HG03342 (cell line): ENCODE measurements around the gene SMYD3.

Experiments
- ATAC-seq: cut with Tn5 transposase; IDR thresholded peaks from one replicate; pipeline ENCODE4 v1.9.1; 2021; ENCODE audit warnings: mild to moderate bottlenecking, moderate library complexity; ENCODE audit not compliant: unreplicated experiment

SMYD3 gene

GRCh38 chr1:246506674-246507481, at the start of gene SMYD3:
TSS of gene SMYD3 (minus strand) at chr1:246507279.
- ATAC-seq: peak; percentile 91

GRCh38 chr1:246554201-246554600, 47.1 kb upstream of the SMYD3 start:
- no peak for ATAC-seq

- no peak for ATAC-seq
Measured at GRCh38 chr1:246552110-246552509, 45.0 kb upstream of the SMYD3 start.

- no peak for ATAC-seq
Measured at GRCh38 chr1:246550402-246550801, 43.3 kb upstream of the SMYD3 start.

DNA sequence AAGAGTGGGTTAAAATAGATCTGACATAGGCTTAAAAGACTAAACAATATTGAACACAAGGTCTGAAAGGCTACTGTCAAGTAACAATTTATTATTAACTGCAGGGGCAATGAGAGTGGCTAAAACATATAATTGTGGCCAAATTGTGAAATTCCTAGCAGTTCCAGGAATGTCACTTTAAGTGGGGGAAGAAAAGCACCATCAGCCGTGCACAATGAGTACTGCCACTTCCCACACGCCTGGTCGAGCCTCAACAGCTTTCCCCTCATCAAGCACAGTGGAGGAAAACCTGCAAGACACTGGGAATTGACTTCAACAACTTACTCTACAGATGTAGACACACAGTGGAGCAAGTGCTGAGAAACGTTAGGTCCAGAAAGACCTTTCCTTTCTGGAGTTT, 42.6 kb upstream of the SMYD3 start:
- no peak for ATAC-seq

- ATAC-seq: no peak
Measured at GRCh38 chr1:246544001-246544400, 36.9 kb upstream of the SMYD3 start.

DNA sequence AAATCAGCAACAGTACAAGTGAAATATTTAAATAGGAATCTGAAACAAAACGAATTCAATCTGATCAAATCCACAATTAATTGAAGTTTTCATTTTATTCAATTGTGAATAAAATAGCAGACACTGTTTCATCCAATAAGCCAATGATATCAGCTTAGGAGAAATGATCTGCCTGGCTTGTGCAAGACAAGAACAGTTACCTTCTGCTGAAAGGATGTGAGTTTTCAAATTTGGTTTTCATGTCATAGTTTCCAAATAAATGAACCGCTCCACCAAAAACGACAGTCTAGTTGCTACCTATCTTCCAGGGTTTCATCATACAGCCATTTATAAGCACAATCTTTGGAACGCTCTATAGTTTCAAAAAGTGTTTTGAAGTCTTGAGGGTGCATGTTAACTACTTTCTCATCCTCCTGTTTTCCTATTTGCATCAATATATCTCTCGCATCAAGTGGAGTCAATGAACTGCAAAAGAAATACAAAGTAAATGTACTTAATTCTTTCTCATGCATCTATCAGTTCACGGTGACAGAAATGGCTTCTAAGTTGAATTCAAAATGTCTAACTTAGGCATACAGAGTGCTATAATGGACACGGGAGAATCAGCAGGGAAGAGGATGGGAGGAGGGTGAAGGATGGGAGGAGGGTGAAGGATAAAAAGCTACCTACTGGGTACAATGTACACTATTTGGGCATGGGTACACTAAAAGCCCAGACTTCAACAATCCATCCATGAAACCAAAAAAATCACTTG, 33.8 kb upstream of the SMYD3 start:
- ATAC-seq: no peak

DNA sequence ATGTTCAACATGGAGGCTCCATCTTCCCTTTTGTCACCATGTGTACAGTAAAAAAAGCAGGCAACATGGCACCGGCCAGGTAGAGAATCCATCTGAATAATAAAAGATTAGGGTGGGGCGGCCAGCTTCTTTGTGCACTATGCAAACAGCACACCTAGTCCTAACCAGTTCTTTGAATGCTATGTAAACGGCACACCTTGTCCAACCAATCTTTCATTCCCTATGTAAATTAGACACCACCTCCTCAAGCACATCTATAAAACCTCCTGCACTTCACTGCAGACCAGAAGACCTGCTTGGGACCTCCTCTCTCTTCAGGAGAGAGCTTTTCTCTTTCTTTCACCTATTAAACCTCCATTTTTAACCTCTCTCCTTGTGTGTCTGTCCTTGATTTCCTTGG, 30.8 kb upstream of the SMYD3 start:
- no peak for ATAC-seq

GRCh38 chr1:246537441-246537840, 30.4 kb upstream of the SMYD3 start:
- ATAC-seq: no peak

GRCh38 chr1:246534114-246534513, 27.0 kb upstream of the SMYD3 start:
- ATAC-seq: no peak

DNA sequence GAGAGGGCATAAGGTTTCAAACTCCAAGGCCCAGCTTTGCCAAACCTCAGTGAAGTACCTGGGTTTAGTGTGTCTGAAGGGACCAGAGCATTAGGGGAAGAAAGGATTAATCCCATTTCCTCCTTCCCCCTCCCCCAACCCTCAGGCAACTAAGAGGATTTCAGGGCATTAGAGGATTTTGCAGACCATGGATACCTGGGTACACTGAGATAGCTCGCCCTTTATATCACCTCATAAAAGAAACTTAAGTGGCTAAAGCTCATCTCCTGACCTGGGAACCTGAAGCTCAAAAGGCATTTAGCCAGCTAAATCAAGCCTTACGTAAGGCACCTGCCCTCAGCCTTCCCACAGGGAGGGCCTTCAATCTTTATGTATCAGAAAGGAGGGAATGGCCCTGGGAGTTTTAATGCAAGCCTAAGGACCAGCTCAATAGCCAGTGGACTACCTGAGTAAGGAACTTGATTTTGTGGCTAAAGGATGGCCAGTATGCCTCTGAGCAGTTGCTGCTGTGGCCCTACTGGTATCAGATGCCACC, 26.4 kb upstream of the SMYD3 start:
- ATAC-seq: no peak

DNA sequence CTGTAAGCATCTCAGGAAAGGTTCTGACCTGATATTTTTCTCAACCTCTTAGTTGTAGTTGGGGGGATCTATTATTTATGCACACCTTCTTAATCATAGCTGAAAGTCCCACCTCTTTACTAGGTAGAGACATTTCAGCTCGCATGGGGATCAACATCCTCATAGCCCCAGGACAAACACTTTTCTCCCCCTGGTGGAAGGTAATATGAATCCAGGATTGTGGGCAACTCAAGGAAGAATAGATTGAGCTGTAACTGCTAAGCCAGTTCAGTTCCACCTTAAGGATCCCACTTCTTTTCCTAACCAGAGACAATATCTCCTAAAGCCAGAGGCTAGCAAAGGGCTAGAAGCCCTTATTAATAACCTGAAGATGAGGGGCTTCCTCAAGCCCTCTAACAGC, 25.4 kb upstream of the SMYD3 start:
- ATAC-seq: no peak

DNA sequence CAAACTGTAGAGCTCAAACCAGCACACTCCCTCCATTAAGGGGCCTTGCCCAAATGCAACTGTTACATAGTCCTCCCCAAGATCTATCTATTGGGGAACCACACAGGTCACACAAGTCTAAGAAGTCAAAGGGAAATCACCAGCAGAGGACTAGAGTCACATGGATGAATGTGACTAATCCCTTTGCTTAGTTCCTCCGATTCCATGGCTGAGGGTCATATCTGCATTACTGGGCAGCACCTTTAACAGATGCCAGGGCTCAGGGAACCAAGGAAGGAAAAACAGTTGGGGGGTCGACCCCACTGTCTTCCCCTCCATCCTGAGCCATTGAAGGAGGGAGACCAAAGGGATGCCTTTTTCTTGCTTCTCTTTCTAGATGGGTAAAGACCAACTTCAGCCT, 23.4 kb upstream of the SMYD3 start:
- ATAC-seq: no peak

DNA sequence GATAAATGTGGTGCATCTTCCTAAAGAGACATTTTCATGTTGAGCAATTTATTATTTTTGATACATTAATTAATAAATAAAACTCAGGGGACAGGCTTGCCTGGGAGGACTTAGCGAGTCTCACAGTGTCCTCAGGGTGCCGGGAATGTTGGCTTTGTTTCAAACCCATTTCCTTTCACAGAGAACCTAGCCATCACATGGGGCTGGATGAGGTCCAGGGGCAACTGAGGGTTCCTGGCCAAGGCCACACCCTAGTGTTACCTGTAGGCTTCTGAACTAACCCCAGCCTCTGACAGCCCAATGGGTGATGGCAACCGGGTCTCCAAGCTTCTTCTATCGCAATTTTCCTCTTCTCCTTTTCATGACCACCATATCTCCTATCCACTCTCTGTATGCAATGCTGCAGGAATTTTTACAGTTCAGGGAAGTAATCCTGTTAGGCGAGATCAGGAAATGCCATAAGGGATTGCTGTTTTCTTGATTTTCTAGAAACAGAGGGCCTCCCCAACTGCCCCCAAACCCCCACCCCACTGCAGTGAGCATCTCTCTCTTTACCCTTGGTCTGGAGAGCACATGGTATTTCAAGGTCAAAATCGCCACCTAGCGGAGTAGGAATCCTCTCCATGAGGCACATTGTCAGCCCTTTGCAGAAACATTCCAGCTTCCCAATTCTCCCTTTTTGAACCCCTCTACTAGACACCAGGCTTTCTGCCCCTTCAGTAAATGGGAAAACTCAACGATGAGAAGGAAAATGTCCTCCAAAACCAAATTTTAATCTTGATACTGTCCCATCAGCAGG, 22.1 kb upstream of the SMYD3 start:
- no peak for ATAC-seq

GRCh38 chr1:246527402-246528088, 20.5 kb upstream of the SMYD3 start:
- peak; percentile 72 for ATAC-seq

GRCh38 chr1:246526915-246527314, 19.8 kb upstream of the SMYD3 start:
- ATAC-seq: no peak

DNA sequence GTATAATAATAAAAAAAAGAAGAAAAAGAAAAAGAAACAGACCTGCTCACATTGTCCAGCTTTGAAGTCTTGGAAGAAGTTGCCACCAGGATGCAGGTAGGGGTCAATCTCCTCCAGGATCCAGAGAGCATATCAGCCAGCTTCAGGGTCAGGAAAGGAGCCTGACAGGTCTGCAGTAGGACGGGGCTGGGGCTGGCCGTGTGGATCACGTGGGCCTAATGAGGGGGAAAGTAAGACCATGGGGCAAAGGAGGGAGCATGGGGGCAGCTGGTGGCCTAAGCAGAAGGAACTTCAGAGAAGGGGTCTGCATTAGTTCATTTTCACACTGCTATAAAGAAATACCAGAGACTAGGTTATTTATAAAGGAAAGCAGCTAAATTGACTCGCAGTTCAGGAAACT, 19.3 kb upstream of the SMYD3 start:
- no peak for ATAC-seq

- ATAC-seq: no peak
Measured at GRCh38 chr1:246519514-246519913, 12.4 kb upstream of the SMYD3 start.

GRCh38 chr1:246518456-246519205, 11.6 kb upstream of the SMYD3 start:
- no peak for ATAC-seq

- no peak for ATAC-seq
Measured at GRCh38 chr1:246517391-246517790, 10.3 kb upstream of the SMYD3 start.
